HepG2 (cell line): Measurements from ENCODE around the gene NKAIN2. TPM values are rescaled to one million over a fixed set of nuclear protein-coding genes. Genes with fewer than 3 reads are reported as not detected.

Experiments
- ATAC-seq: fragments of 200-7000 bp; cut with Tn5 transposase; 3 replicates; pipeline ENCODE4 v1.9.1; 2020; ENCODE audit warnings: mild to moderate bottlenecking, moderate library complexity
- BruUV-seq: library from RNA; stranded (reverse); fragments of 400-500 nt; replicated peaks from 2 replicates; lab custom pipeline; 2021; lab: Mats Ljungman, UMichigan
- CTCF ChIA-PET: fragments of 300-600 bp; formaldehyde crosslinking; extraction: SDS; loops from one replicate; lab custom pipeline; 2021; ENCODE audit warnings: low total read pairs, inconsistent platforms, low intra/inter-chr PET ratio; lab: Yijun Ruan, JAX
- POLR2A ChIA-PET: fragments of 350-600 bp; sonication (Branson Sonifier 250); formaldehyde crosslinking; loops from one replicate; lab custom pipeline; 2020; ENCODE audit warnings: antibody characterized with exemption, inconsistent platforms; lab: Yijun Ruan, JAX
- DNase-seq: peaks from one replicate; pipeline ENCODE4 v3.0.0-alpha.2; 2015; ENCODE audit warnings: low spot score
- FAIRE-seq: peaks from 3 replicates; lab custom pipeline; 2011; peaks lifted over from hg19 to GRCh38; lab: Jason Lieb, UNC
- H2AFZ ChIP-seq: one replicate; pipeline ENCODE4 v1.6.1; 2011; ENCODE audit warnings: low read length, inconsistent platforms
- H3K27ac ChIP-seq: fragments of 300-600 bp; 3 replicates; pipeline ENCODE4 v1.8.0; 2011; ENCODE audit warnings: mixed run types, mild to moderate bottlenecking, mixed read lengths, low read length, inconsistent platforms; ENCODE audit not compliant: insufficient read depth; ENCODE audit errors: extremely low read length
- H3K27me3 ChIP-seq, 2 experiments: fragments of 200-600 bp in 1 of 2; 2 replicates in 1 of 2; 3 replicates in 1 of 2; pipeline versions ENCODE4 v1.6.0 to v1.8.0; 2011; ENCODE audit warnings: low read length in 2 of 2, mild to moderate bottlenecking in 2 of 2, moderate library complexity in 2 of 2, inconsistent platforms in 1 of 2; ENCODE audit not compliant: insufficient read depth in 2 of 2, control insufficient read depth in 1 of 2
- H3K36me3 ChIP-seq, 2 experiments: fragments of 200-600 bp in 1 of 2; replicated peaks in 1 of 2; 2 replicates in 1 of 2; 3 replicates in 1 of 2; pipeline versions ENCODE4 v1.5.1 to v1.8.0; 2011; ENCODE audit warnings: low read length in 2 of 2, inconsistent platforms in 1 of 2; ENCODE audit not compliant: insufficient read depth in 2 of 2, control insufficient read depth in 1 of 2
- H3K4me1 ChIP-seq: 2 replicates; pipeline ENCODE4 v1.5.1; 2012; ENCODE audit warnings: low read length, inconsistent platforms; ENCODE audit not compliant: insufficient read depth
- H3K4me2 ChIP-seq: 2 replicates; pipeline ENCODE4 v1.6.0; 2011; ENCODE audit warnings: low read depth, low read length, inconsistent platforms
- H3K4me3 ChIP-seq, 3 experiments: fragments of 200-600 bp in 1 of 3; sonication (generic), shearing (Covaris generic) in 1 of 3; replicated peaks in 1 of 3; 2 replicates each; pipeline ENCODE4 v1.5.1; 2011 to 2016; ENCODE audit warnings: low read length in 3 of 3, inconsistent platforms in 2 of 3, low read depth in 2 of 3, mild to moderate bottlenecking in 2 of 3, control low read depth in 1 of 3, mixed read lengths in 1 of 3; ENCODE audit not compliant: insufficient read depth in 1 of 3
- H3K79me2 ChIP-seq: one replicate; pipeline ENCODE4 v1.6.1; 2011; ENCODE audit warnings: low read length, inconsistent platforms; ENCODE audit not compliant: insufficient read depth
- H3K9ac ChIP-seq: 2 replicates; pipeline ENCODE4 v1.6.0; 2011; ENCODE audit warnings: mild to moderate bottlenecking, low read depth, low read length, inconsistent platforms; ENCODE audit not compliant: insufficient read depth
- H3K9me3 ChIP-seq: 2 replicates; pipeline ENCODE4 v1.5.1; 2012; ENCODE audit warnings: mild to moderate bottlenecking, low read length
- H4K20me1 ChIP-seq: 2 replicates; pipeline ENCODE4 v1.6.0; 2011; ENCODE audit warnings: inconsistent platforms, mild to moderate bottlenecking, low read length, moderate library complexity; ENCODE audit not compliant: insufficient read depth
- HNRNPLL ChIP-seq: fragments of 200-400 bp; formaldehyde crosslinking; IDR thresholded peaks from 2 replicates; pipeline ENCODE4 v1.6.1; 2017; ENCODE audit warnings: mild to moderate bottlenecking, low read depth, low read length; ENCODE audit not compliant: poor library complexity, severe bottlenecking
- MAFK ChIP-seq, 2 experiments: IDR thresholded peaks in 1 of 2; conservative IDR thresholded peaks in 1 of 2; 2 replicates each; pipeline ENCODE4 v1.6.1; 2011; ENCODE audit warnings: improper control_type of control experiment in 2 of 2, low read length in 2 of 2
- PAF1 ChIP-seq: IDR thresholded peaks from 2 replicates; pipeline ENCODE4 v1.6.1; 2016; ENCODE audit warnings: missing genetic modification reagents, missing compliant biosample characterization
- WGBS: methylation state at CpG from one replicate; pipeline ENCODE4 v1.1.6; 2017; ENCODE audit warnings: low lambda C conversion rate; 5-methylcytosine and 5-hydroxymethylcytosine counted together
- in situ Hi-C: cut with HindIII; loops from 2 replicates; pipeline ENCODE4 v1.10.0; 2017; ENCODE audit warnings: low pct_unique_long_range_greater_than_20kb; ENCODE audit not compliant: extremely low pct_ligation_motif_present
- intact Hi-C: fragments of 100-400 bp; cut with micrococcal nuclease; formaldehyde crosslinking; loops from one replicate; pipeline ENCODE4 v1.10.0; 2022; ENCODE audit not compliant: unreplicated experiment
- polyA plus RNA-seq, 8 experiments: library from polyadenylated mRNA; depleted of rRNA in 3 of 8; stranded (reverse) in 7 of 8; unstranded in 1 of 8; fragments of >200 nt; fragmentation: Illumina TruSeq in 4 of 8; extraction: Trizol in 4 of 8; gene quantifications; 2 replicates each; pipeline versions ENCODE4 v1.2.1 to v1.2.3, GENCODE V29; 2011 to 2016; ENCODE audit warnings: low read depth in 4 of 8, missing spikeins in 1 of 8, mixed read lengths in 1 of 8; ENCODE audit not compliant: insufficient read depth in 1 of 8
- total RNA-seq, 5 experiments: library from RNA; depleted of rRNA; stranded (reverse); fragments of >200 nt; fragmentation: Illumina TruSeq; extraction: Trizol; gene quantifications; 2 replicates each; pipeline ENCODE4 v1.2.3, GENCODE V29; 2016; ENCODE audit warnings: low read depth in 1 of 5
- TF ChIP-seq, protein P1 (sequence below): sonication (generic); formaldehyde crosslinking; IDR thresholded peaks from 2 replicates; pipeline ENCODE4 v1.4.0; 2020; ENCODE audit warnings: mild to moderate bottlenecking, missing genetic modification reagents

Gene NKAIN2
- total and polyA plus RNA-seq, 2 of the 13 experiments (the other 11 are each of a cell fraction or from before 2014, with no cell fraction given) = not detected

DNA sequence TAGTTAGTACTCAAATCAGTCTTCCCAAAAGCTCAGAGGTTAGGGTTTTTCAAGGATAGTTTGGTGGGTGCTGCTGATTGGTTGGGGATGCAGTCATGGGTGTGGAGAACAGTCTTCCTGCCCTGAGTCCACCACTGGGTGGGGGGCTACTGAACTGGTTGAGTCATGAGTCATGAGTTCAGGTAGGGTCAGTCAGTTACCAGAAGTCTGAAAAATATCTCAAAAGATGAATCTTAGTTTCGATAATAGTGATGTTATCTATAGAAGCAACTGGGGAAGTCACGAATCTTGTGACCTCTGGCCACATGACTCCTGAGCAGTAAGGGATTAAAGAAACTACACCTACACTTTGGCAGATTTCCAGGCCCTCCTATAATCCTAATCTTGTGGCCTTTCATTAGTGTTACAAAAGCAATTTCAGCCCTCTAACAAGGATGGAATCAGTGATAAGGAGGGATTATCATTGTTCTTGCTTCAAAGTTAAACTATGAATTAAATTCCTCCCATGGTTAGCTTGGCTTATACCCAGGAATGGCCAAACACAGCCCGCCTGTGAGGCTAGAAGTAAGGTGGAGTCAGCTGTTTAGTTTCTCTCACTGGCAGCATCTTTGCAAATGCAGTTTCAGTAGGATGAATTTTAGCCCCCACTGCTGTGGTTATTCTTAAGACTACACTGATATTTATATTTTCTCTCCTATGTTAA lies 33.3 kb upstream of the NKAIN2 start:
- no peak for ATAC-seq
- POLR2A ChIA-PET = no interaction called here
- FAIRE-seq = no peak
- H3K79me2 ChIP-seq = no peaks in the 10 kb centered on the region
- WGBS = 3% methylated on average over 3 of the region's 3 CpGs
- in situ Hi-C loops = no loop called here
- intact Hi-C loops = no loop called here
- no peak for TF ChIP-seq HNRNPLL
- no peak for DNase-seq
- H3K4me1 ChIP-seq = no peaks in the 10 kb centered on the region
- no peaks in the 10 kb centered on the region for H3K36me3 ChIP-seq
- H2AFZ ChIP-seq = no peak overlapping the region
- H3K27me3 ChIP-seq = no peaks in the 10 kb centered on the region
- no peak overlapping the region for H3K4me3 ChIP-seq
- CTCF ChIA-PET = no interaction called here
- H3K27ac ChIP-seq = no peak overlapping the region
- no TSS peak for BruUV-seq
- no peak overlapping the region for H3K9ac ChIP-seq
- no peaks in the 10 kb centered on the region for H4K20me1 ChIP-seq
- H3K9me3 ChIP-seq = no peaks in the 10 kb centered on the region
- H3K4me2 ChIP-seq = no peak overlapping the region

DNA sequence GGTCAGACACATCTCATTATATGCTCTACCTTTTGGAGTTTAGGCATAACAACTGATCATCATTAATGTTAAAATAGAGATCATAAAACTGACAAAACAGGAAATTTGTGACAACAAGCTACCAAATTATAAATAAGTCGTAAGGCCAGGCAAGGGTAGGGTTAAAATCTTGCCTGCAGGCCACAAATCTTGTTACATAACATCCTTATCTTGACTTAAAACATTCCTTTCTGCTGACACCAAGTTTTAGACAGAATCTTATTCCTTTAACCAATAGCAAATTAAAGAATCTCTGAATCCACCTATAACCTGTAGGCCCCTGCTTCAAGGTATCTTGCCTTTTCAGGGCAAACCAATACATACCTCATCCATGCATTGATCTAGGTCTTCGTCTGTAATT lies 32.5 kb upstream of the NKAIN2 start:
- no peak for FAIRE-seq
- no peaks in the 10 kb centered on the region for H3K79me2 ChIP-seq
- no peak overlapping the region for H2AFZ ChIP-seq
- in situ Hi-C loops = no loop called here
- no peak overlapping the region for H3K27ac ChIP-seq
- ChIA-PET CTCF (no interaction called here), POLR2A (no interaction called here)
- H3K4me1 ChIP-seq = no peaks in the 10 kb centered on the region
- no peak for DNase-seq
- intact Hi-C loops = no loop called here
- H3K4me2 ChIP-seq = no peak overlapping the region
- 0% methylated on average over 2 of the region's 2 CpGs for WGBS
- no TSS peak for BruUV-seq
- H3K27me3 ChIP-seq = no peaks in the 10 kb centered on the region
- TF ChIP-seq MAFK (conservative IDR thresholded peaks at IDR 0.05 in 1 of 2, IDR thresholded peaks at IDR 0.05 in 1 of 2; ENCODE audit: low read length in 2 of 2) = peak in 1 of 2 experiments; percentile 34; a peak in 1 of 4 replicates
- TF ChIP-seq PAF1 (CRISPR knock-in tag) = no peak
- TF ChIP-seq, protein P1, sequence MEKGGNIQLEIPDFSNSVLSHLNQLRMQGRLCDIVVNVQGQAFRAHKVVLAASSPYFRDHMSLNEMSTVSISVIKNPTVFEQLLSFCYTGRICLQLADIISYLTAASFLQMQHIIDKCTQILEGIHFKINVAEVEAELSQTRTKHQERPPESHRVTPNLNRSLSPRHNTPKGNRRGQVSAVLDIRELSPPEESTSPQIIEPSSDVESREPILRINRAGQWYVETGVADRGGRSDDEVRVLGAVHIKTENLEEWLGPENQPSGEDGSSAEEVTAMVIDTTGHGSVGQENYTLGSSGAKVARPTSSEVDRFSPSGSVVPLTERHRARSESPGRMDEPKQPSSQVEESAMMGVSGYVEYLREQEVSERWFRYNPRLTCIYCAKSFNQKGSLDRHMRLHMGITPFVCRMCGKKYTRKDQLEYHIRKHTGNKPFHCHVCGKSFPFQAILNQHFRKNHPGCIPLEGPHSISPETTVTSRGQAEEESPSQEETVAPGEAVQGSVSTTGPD (CRISPR knock-in tag) = no peak
- TF ChIP-seq, all 625 proteins: peak for 1
- Histone ChIP-seq H4K20me1 (no peaks in the 10 kb centered on the region), H3K4me3 (no peak overlapping the region), H3K9me3 (no peaks in the 10 kb centered on the region), H3K9ac (no peak overlapping the region), H3K36me3 (no peaks in the 10 kb centered on the region)
- ATAC-seq = no peak
